Activated CD4-positive, alpha-beta T cell treated with anti-CD3 and anti-CD28 coated beads, Interleukin-2, Interleukin-4, amounts not matched to agents 100 ng/mL and 50 ng/mL, durations not matched to agents 16 hours and 8 hours (primary cell): Measurements from ENCODE around the gene VWC2.
A peak's percentile ranks its signal among the peaks of the same experiment; 100 is the strongest.
"Not testable (repeated sequence)": the region's sequence is repeated elsewhere in the genome, so short reads cannot be mapped to it uniquely, and the experiment has no call there.

Experiments used
- DNase-seq: peaks from one replicate; pipeline ENCODE4 v3.0.0-alpha.2; 2020; ENCODE audit warnings: low spot score

VWC2 gene

GRCh38 chr7:49851614-49851934 is 78.1 kb downstream of the VWC2 start:
- DNase-seq, result not testable (repeated sequence)

GRCh38 chr7:49852619-49853462 is 79.4 kb downstream of the VWC2 start:
- DNase-seq, result peak; percentile 42

- no peak for DNase-seq
These were observed 82.0 kb downstream of the VWC2 start for GRCh38 chr7:49855281-49855980.

GRCh38 chr7:49860293-49860692 is 86.9 kb downstream of the VWC2 start:
- DNase-seq, result no peak

GRCh38 chr7:49866076-49866735 is 92.8 kb downstream of the VWC2 start:
- no peak for DNase-seq

GRCh38 chr7:49866910-49867309 is 93.5 kb downstream of the VWC2 start:
- DNase-seq, result no peak

- DNase-seq, result no peak
These were observed 100.0 kb downstream of the VWC2 start for GRCh38 chr7:49873420-49873819.

- DNase-seq, result no peak
These were observed 101.9 kb downstream of the VWC2 start for GRCh38 chr7:49875336-49875735.

GRCh38 chr7:49876202-49876601 is 102.8 kb downstream of the VWC2 start:
- no peak for DNase-seq

GRCh38 chr7:49878089-49878488 is 104.7 kb downstream of the VWC2 start:
- DNase-seq, result no peak

- no peak for DNase-seq
These were observed 105.2 kb downstream of the VWC2 start for GRCh38 chr7:49878627-49879026.

GRCh38 chr7:49883933-49884332 is 110.5 kb downstream of the VWC2 start:
- no peak for DNase-seq

GRCh38 chr7:49885593-49886285 is 112.3 kb downstream of the VWC2 start:
- DNase-seq, result no peak

- DNase-seq, result no peak
These were observed 119.0 kb downstream of the VWC2 start for GRCh38 chr7:49892481-49892880.

GRCh38 chr7:49893131-49893530 is 119.7 kb downstream of the VWC2 start:
- DNase-seq, result no peak

GRCh38 chr7:49894543-49894942 is 121.1 kb downstream of the VWC2 start:
- no peak for DNase-seq

GRCh38 chr7:49911909-49912308 is 138.5 kb downstream of the VWC2 start:
- no peak for DNase-seq

- DNase-seq, result no peak
These were observed 153.3 kb downstream of the VWC2 start for GRCh38 chr7:49926720-49927119.

GRCh38 chr7:49927631-49928030 is 154.2 kb downstream of the VWC2 start:
- no peak for DNase-seq

GRCh38 chr7:49928787-49929186 is 155.3 kb downstream of the VWC2 start:
- DNase-seq, result no peak

- DNase-seq, result no peak
These were observed 158.2 kb downstream of the VWC2 start for GRCh38 chr7:49931627-49932026.

GRCh38 chr7:49937608-49938007 is 164.2 kb downstream of the VWC2 start:
- no peak for DNase-seq
